ENCODE measurements around the gene ASTN2.

Gene ASTN2

GRCh38 chr9:117002686-117003085 is 412.2 kb downstream of the ASTN2 start:
- DNase-seq: no peak

GRCh38 chr9:117000834-117001233 is 414.0 kb downstream of the ASTN2 start:
- DNase-seq: no peak

- DNase-seq: no peak
Observed at GRCh38 chr9:117000196-117000723, 414.6 kb downstream of the ASTN2 start.

- DNase-seq: no peak
Observed at GRCh38 chr9:116998305-116998704, 416.6 kb downstream of the ASTN2 start.

GRCh38 chr9:116992865-116993264 is 422.0 kb downstream of the ASTN2 start:
- DNase-seq: no peak

- no peak for DNase-seq
Observed at GRCh38 chr9:116991051-116991450, 423.8 kb downstream of the ASTN2 start.

- no peak for DNase-seq
Observed at GRCh38 chr9:116990592-116990991, 424.3 kb downstream of the ASTN2 start.

GRCh38 chr9:116987721-116988485 is 427.0 kb downstream of the ASTN2 start:
- no peak for DNase-seq

- DNase-seq: no peak
Observed at GRCh38 chr9:116986015-116986414, 428.8 kb downstream of the ASTN2 start.

- DNase-seq: no peak
Observed at GRCh38 chr9:116985596-116985995, 429.3 kb downstream of the ASTN2 start.

- DNase-seq: no peak
Observed at GRCh38 chr9:116984111-116984510, 430.7 kb downstream of the ASTN2 start.

GRCh38 chr9:116980582-116981120 is 434.2 kb downstream of the ASTN2 start:
- DNase-seq: no peak

GRCh38 chr9:116979456-116979855 is 435.4 kb downstream of the ASTN2 start:
- no peak for DNase-seq

- DNase-seq: no peak
Observed at GRCh38 chr9:116978155-116978554, 436.7 kb downstream of the ASTN2 start.

- DNase-seq: no peak
Observed at GRCh38 chr9:116975126-116975525, 439.7 kb downstream of the ASTN2 start.

- DNase-seq: no peak
Observed at GRCh38 chr9:116966199-116966598, 448.7 kb downstream of the ASTN2 start.

GRCh38 chr9:116964258-116964657 is 450.6 kb downstream of the ASTN2 start:
- no peak for DNase-seq

- no peak for DNase-seq
Observed at GRCh38 chr9:116959809-116960208, 455.0 kb downstream of the ASTN2 start.

GRCh38 chr9:116958881-116959280 is 456.0 kb downstream of the ASTN2 start:
- DNase-seq: no peak

GRCh38 chr9:116954731-116955130 is 460.1 kb downstream of the ASTN2 start:
- DNase-seq: no peak

- no peak for DNase-seq
Observed at GRCh38 chr9:116953271-116953670, 461.6 kb downstream of the ASTN2 start.

- DNase-seq: no peak
Observed at GRCh38 chr9:116952436-116952810, 462.4 kb downstream of the ASTN2 start.

- DNase-seq: no peak
Observed at GRCh38 chr9:116951588-116952435, 463.0 kb downstream of the ASTN2 start.

GRCh38 chr9:116945817-116946216 is 469.0 kb downstream of the ASTN2 start:
- DNase-seq: no peak

Data from stimulated activated CD4-positive, alpha-beta T cell treated with anti-CD3 and anti-CD28 coated beads, Interleukin-2, amount 100 ng/mL, for 24 hours (primary cell).